Bone marrow (tissue), 2 donors: Measurements from ENCODE around the gene LRCH1.

Source experiments
- DNase-seq, 2 donors: peaks; one replicate each; lab custom pipeline; 2025; lab: John Stamatoyannopoulos, UW

LRCH1 gene

DNA sequence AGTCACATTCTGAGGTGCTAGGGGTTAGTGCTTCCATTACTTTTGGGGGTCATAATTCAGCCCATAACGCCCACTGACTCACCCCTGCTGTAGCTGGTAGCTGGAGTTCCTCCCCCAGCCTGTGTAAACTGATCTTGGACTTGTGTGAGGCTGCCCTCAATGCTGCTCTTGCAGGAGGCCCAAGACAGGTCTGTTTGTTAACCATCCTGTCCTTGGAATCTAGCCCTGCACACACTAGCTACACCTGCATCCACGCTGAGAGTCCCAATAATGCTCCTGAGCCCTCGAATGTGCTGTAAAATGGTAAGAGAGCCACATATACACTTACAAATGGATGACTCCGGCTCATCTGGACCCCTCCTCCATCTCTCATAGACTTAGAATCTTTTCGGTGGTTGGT, 9.6 kb downstream of the LRCH1 start:
- DNase-seq: no peak

DNA sequence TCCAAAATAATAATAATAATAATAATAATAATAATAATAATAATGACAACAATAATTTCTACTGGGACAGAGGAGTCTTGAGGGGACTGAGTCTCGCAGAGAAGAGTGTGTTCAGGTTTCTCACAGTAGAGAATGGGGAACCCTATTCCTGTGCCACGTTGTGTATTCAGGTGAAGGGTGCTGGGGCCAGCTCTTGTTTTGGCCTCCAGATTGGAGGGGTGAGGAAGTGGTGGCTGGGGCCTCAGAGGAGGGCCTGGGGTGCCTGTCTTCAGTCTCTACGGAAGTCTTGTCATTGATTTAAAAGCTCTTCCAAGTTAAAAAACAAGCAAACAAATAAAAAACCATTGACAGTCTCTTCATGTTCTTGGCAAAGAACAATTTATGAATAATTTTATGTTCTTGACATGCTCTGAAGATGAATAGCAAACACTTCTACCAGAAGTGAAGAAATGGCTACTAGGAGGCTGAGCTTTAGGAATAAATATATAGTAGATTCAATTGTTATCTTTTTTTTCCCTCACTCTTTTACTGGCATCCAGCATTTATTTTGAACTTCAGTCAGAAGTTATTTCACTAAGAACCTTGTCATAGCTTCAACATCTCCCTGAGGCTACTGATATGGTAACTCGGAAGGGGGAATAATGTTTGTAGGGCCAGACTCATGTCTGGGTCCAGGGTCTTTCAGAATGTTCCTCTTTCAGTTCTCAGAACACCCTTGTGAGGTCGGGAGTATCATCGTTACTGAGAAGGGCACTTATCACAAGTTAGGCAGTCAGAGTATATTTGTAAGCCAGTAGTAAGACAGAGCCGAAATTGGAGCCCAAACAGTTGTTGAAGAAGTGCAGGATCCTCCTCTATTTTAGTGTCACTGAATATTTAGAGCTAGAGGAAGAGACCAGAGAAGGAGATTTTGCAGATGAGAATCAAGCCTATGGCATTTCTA, 13.1 kb downstream of the LRCH1 start:
- no peak for DNase-seq

DNA sequence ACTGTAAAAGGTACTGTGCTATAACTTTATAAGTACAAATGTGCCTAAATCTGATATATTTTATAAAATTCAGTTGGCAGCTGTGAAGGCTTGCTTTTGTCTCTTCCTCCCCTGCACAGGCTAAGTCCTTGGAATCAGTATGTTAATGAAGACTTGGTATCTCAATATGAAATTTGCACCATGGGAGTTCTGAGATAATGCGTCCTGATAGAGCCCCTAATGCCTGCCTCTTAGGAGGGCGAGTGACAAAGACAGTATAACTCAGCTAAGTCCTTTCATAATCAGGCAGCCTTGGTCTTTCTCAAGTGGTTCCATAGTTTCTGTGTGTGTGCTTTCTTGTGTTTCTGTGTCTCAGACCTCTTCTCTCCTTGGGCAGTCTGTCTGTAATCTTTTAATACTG, 14.7 kb downstream of the LRCH1 start:
- DNase-seq: no peak

DNA sequence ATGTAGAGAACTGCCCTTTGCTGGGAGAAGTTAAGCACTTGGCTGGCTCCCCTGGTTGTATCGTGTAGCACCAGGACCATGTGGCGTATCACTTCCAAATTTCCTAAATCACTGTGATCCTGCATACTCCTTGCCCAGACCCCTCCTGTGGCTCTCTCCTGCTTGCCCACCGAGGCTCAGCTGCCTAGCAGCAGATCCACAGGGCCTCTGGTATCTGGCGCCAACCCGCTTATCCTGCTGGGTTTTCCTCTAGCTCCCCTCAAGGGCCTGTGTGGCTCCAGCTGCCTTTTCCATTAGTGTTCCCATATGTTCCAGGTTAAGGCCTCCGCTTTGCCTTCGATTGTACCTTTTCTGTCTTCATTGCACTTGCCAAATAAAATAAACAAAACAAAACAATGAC, 16.5 kb downstream of the LRCH1 start:
- no peak for DNase-seq

DNA sequence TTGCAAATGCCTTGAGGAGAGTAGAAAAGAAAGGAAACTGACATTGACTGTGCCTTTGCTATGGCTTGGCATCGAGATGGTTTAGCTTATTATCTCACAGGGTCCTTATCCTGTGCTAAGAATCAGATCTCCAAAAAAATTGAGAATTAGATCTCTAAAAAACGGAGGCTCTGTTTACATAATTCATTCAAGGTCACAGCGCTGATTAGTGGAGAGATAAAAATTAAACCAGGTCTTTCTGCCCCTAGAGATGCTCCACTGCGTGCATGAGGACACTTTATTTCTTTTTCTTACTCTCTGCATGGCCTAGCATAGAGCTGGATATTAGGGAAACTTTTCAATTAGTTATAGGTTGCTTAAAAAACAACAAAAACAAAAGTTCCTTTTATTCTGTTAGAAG, 17.3 kb downstream of the LRCH1 start:
- no peak for DNase-seq

DNA sequence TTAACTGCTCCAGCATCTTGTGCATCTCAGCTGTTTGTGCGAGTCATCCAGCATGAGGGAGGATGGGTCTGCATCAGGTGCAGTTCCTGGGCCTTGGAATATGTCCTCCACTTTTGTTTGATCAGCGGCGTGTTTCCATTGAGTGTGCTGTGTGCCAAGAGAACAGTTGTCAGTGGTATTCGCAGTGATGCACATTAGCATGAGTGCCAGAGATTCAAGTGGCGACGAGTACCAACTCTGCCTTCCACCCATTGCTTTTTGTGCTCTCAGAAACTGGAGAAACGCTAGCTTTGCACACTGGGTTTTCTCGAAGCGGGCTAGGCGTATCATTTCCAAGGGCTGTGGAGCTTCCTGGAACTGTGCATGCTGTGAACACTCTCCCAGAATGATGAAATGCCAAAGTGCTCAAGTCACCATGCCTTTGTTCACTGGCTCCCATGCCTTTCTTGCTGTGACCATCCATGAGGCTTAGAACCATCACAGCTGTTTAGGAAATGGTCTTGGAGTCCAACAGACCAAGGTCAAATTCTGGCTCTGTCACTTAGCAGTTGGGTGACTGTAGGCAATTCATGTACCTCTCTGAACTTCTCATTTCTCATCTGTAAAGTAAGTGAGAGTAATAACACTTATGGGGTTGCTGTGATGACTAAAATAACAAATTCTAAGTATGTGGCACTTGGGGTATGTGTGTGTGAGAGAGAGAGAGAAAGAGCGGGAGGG, 18.4 kb downstream of the LRCH1 start:
- no peak for DNase-seq

DNA sequence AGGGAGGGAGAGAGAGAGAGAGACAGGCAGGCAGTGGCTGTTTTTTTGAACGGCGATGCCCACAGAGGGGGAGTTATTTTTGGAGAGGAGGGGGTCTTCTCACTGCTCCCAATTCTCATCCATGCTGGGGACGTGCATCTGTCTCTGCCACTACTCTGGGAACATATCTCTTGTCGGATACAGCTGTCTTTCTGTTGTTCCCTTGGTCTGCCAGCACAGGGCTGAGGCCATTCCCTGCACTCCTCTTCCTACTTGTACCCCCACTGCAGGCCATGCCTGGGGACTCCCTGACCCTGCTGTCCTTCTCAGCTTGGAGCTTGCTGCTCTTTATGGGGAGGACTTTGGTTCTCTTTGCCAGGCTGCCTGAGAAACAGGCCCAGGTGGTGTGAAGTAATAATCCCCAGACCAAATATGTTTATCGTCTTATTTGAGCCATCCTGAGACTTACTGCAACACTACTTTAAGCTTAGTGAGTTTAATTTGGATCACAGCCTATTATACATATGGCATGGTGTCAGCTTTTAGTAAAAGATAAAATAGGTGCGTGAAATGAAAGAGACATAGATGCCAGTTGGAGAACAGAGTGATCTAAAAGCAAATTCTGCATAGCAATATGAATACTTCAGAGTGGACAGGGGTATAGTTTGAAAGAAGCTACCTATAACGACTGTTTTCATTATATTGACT, 19.1 kb downstream of the LRCH1 start:
- DNase-seq: no peak

DNA sequence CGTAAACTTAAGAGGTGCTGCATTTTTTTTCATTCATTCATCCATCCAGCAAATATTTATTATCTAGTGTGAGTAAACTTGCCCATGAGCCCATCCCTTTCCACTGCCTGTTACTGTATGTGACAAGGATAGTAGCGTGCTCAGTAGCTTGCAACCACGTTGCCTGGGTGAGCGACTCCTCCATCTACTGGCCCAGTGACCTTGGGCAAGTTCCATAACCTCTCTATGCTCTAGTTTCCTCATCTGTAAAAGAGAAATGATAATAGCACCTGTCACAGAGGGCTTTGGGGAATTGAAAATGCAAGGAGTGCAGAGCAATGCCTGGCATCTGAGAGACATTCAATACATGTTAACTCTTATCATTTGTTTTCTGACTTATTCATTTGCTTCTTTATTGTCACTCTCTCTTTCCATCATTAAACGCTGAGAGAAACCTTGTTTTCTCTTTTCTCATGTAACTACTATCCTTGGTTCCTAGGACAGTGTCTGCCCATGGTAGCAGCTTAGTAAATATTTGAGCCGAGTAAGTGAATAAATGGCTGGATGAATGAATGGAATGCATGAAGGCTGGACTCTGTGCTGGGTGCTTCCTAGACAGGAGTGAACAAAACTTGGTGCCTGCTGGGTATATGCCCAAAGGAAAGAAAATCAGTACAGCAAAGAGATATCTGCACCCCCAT, 19.9 kb downstream of the LRCH1 start:
- DNase-seq: no peak

DNA sequence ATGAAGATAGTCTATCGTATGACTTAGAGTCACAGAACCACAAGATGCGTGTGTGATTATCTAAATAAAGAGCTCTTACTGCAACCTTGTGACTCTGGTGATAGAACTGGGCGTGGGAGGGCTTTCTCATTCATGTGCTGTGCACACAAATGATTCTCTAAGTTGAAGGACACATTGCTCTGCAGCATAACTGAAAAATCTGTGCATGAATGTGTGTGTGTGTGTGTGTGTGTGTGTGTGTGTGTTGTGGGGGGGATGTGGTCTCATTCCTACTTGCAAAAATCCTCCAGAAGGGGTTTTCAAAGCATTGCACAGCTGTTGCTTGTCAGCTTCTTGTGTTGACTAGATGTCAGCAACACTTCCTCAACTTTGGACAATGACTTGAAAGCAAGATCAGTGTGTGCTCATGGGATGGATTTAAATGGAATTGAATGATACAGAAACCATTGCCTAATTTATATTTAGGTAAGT, 22.4 kb downstream of the LRCH1 start:
- no peak for DNase-seq

DNA sequence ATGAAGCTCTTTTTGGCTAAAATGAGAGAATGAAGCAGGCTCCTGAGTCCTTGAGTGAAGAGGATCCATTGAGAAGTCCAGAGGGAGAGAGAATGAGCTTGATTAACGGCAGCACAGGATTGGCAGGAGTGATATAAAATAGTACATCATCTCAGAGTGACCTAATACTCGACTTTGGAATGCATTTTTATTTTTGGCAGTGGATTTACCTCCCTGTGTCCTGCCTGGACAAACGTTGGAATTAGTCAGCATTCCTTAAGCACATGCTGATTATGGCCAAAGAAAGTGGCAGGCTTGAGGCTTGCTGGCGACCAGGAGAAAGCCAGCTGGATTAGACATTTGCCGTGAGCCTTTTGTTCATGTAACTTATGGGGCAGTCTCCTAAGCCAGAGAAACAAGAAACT, 22.9 kb downstream of the LRCH1 start:
- no peak for DNase-seq

DNA sequence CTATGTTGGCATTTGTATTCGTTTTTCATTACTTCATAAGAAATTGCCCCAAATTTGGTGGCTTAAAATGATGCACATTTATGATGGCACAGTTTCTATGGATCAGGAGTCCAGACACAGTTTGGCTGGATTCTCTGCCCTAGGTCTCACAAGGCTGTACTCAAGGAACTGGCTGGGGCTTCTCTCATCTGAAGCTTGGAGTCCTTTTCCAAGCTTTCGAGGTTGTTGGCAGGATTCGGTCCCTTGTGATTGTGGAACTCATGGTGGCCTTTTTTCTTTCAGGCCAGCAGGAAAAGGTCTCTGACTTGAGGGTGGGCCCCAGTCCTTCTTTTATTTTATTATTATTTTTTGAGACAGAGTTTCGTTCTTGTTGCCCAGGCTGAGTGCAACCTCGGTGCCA, 23.8 kb downstream of the LRCH1 start:
- no peak for DNase-seq

DNA sequence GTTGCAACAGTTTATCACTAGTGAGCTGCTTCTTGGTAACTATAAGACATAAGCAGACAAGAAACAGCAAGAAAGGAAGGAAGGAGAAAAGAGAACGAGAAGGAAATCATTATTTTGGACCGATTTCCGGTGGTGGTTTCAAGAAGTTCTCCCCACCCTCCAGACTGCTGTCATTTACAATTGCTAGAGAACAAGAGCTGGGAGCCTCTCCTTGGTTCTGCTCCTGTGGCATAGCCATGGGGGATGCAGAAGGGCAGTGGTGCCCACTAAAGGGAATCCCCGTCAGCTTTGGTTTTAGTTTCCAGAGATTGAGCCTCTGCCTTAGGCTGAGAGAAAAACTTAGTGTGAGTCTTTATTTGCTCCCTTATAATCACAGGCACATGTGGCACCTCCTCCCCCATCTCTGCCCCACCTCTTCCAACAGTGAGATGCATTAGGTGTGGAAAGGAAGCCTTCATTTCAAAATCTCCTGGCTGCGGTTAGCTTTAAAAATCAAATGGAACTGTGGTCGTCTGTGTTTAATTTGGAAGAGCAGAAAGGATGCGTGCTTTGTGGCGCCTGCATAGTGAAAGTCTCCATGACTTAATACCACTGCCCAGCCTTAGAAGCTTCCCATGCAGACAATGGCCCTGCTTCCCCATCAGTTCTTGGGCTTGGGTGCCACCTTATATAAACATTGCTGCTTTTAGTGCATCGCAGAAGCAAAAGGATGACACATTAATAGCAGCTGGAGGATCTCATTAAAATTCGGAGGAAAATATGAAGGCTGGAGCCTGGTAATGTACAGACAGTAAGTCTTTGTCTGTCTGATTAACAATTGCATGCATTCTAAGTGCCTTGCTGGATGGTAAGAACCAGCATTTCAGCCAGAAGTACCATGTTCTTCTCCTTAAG, 25.0 kb downstream of the LRCH1 start:
- no peak for DNase-seq

DNA sequence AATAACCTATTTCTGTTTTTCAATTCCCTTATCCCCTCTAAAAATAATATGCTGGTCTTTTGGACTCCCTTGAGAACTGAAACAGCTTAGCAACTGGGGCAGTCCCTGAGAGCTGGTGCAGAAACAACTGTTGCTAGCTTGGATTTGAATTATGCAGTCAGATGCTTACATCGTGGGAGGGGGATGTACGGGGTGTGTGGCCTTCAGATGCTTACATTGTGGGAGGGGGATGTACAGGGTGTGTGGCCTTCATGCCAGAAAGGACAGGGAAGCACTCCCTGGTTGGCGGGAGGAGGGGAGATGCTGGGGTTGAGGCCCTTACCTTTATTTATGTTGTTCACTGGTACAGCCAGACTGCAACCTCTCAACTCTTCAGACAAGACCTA, 25.6 kb downstream of the LRCH1 start:
- DNase-seq: no peak

DNA sequence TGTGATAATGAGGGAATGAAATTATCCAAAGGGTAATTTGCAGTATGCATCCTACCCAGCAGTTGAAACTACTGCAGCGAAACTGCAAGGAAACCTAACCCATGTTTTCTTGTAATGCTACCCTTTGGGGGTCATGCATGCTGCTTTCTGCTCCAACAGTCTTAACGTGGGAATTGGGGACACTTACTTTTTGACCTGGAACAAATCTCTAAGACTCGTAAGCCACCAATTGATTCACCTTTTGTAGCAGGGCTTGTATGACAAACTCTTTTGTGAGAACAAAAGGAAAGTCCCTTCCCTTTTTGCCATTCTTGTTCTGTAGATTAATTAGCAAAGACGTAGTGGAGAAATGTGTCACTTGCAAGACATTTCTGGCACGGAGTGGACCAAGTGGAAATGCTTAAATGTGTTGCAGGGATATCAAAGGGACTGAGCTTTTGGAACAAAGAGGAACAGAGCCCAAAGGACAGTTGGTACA, 27.4 kb downstream of the LRCH1 start:
- DNase-seq: no peak

DNA sequence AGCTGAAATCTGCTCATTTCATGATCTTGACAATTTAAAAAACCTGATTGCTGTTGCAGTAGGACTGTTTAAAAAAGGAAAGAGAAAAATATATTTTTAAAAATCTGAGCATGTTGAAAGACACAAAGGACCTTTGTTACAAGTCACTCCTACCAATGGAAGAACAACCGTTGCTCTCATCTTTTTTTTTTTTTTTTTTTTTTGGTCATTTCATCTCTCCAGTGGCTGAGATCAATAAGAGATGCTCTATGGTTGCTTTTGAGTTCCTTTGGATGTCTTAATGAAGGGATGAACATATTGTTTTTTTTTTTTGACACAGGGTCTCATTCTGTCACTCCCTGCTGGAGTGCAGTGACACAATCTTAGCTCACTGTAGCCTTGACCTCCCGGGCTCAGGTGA, 29.2 kb downstream of the LRCH1 start:
- no peak for DNase-seq

DNA sequence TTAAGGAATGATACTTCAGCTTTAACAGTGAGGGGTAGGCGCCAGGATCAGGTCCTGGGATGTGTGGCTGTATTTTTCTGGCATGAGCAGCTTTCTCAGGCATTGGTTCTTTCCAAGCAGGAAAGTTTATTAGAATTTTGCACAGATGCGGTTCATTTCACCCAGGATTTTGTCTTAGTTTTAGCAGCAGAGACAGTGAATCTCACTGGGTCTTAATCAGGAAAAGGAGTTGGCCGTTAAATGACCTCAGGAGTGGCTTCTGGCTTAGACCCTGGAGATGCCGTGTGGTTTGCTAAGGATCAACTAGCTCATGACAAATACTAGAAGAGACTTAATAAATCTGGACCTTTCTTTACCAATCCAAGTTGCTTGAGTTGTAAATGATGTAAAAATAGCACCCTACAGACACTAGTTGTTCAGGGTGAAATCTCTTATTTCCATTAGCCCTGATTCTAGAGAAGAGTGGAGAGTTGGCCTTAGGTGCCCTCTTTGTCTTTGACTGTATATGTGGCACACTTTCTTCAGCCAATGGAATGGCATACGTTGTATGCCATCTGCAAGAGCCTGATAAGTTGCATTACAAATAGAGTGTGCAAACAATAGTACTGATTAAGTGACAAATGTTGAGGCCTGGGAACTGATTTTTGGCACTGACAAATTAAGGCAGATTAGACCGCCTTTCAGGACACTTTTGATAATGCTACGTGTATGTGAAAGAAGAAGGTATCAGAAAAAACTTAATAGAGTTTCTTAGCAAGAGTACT, 34.0 kb downstream of the LRCH1 start:
- DNase-seq: no peak

DNA sequence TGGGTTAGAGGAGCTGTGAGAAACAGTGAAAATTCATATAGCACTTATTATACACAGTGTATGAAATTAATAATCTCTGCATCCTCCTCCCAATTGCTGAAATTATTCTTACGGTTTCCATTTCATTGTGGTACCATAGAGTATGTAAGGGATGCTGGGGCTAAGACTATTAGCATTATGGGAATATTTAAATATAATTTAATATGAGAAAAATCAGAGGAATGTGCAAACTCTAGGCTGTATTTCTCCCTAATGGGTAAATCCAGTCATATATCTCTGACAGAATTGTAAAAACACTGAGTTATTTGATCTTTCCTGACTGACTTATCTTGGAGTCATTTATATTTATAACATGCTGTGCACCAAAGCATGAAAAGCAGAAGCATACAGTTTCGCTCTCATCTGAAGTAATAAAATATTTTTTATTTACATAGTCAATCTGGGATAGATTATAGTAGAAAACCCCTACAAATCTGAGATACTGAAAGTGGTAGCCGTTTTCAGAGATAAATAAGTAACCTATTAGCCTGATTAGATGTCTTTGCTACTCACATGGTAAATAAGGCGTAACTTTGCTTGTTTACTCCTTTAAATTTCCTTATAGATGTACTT, 34.9 kb downstream of the LRCH1 start:
- DNase-seq: no peak

DNA sequence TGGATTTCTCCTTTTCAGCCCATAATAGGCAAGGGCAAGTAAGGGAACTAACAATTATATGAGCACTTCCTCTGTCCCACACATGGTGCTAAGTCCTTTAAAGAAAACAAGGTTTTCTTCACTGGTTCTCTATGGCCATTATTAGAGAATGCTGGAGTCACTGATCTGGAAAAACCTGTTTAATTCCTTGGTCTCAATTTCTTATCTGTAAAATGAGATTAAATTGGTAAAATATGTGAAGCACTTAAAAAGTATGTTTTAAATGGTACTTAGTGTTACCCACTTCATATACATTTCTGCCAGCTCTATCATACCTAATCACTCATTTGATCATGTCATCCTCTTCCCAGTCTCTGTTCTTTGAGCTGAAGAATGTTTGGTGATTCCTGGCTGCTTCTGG, 39.4 kb downstream of the LRCH1 start:
- DNase-seq: no peak

DNA sequence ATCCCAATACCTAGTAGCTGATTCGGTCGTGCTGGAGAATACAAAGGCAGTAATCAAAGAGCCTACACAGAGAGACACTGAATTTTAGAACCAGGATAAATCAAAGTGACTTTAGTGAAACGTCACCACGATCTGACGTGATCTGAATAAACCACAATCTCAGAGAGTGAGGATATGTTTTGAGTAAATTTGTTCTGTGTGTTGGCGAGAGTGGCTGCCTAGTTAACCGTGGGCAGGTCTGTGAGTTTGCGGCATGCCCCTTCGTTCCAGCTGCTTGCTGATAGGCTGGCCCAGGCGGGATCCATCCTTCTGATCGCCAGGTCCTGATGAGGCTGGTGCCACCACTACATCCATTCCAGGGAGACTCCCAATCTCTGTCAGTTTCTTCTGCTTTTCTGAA, 40.4 kb downstream of the LRCH1 start:
- no peak for DNase-seq
